Astrocyte (in vitro differentiated cells and primary cell): ENCODE results near the gene HIC2. TPM values are rescaled to one million over a fixed set of nuclear protein-coding genes. Genes with fewer than 3 reads are reported as not detected.
"Not testable (repeated sequence)": the region's sequence is repeated elsewhere in the genome, so short reads cannot be mapped to it uniquely, and the experiment has no call there.

ENCODE experiments used
- DNase-seq: peaks from one replicate; pipeline ENCODE4 v3.0.0-alpha.2; 2010; ENCODE audit warnings: low read depth
- FAIRE-seq: peaks from 2 replicates; lab custom pipeline; 2011; peaks lifted over from hg19 to GRCh38; lab: Jason Lieb, UNC
- H2AFZ ChIP-seq: 2 replicates; pipeline ENCODE4 v1.6.0; 2012; ENCODE audit warnings: low read depth, low read length, inconsistent platforms
- H3K27ac ChIP-seq: 2 replicates; pipeline ENCODE4 v1.5.1; 2011; ENCODE audit warnings: low read depth, low read length, inconsistent platforms
- H3K27me3 ChIP-seq: 2 replicates; pipeline ENCODE4 v1.6.0; 2011; ENCODE audit warnings: low read length, inconsistent platforms; ENCODE audit not compliant: insufficient read depth
- H3K36me3 ChIP-seq: 2 replicates; pipeline ENCODE4 v1.5.1; 2011; ENCODE audit warnings: low read length, inconsistent platforms; ENCODE audit not compliant: insufficient read depth
- H3K4me1 ChIP-seq: 2 replicates; pipeline ENCODE4 v1.5.1; 2011; ENCODE audit warnings: low read length, inconsistent platforms; ENCODE audit not compliant: insufficient read depth
- H3K4me2 ChIP-seq: 2 replicates; pipeline ENCODE4 v1.6.0; 2012; ENCODE audit warnings: low read length, inconsistent platforms
- H3K4me3 ChIP-seq: 2 replicates; pipeline ENCODE4 v1.5.1; 2011; ENCODE audit warnings: low read depth, mild to moderate bottlenecking, low read length, inconsistent platforms; ENCODE audit not compliant: insufficient read depth
- H3K79me2 ChIP-seq: 2 replicates; pipeline ENCODE4 v1.6.0; 2012; ENCODE audit warnings: mild to moderate bottlenecking, low read length, inconsistent platforms; ENCODE audit not compliant: insufficient read depth
- H3K9ac ChIP-seq: 2 replicates; pipeline ENCODE4 v1.6.0; 2012; ENCODE audit warnings: mild to moderate bottlenecking, low read length, inconsistent platforms
- H3K9me3 ChIP-seq: 2 replicates; pipeline ENCODE4 v1.5.1; 2012; ENCODE audit warnings: low read depth, mild to moderate bottlenecking, low read length, inconsistent platforms; ENCODE audit not compliant: insufficient read depth
- H4K20me1 ChIP-seq: 2 replicates; pipeline ENCODE4 v1.6.0; 2012; ENCODE audit warnings: low read length, inconsistent platforms; ENCODE audit not compliant: insufficient read depth
- H3K27ac Mint-ChIP-seq: one replicate; pipeline ENCODE4 v1.8.0; 2021; ENCODE audit warnings: mild to moderate bottlenecking, mixed read lengths; ENCODE audit not compliant: unreplicated experiment
- H3K27me3 Mint-ChIP-seq: one replicate; pipeline ENCODE4 v1.8.0; 2021; ENCODE audit warnings: low read depth, mixed read lengths; ENCODE audit not compliant: unreplicated experiment
- H3K36me3 Mint-ChIP-seq: one replicate; pipeline ENCODE4 v1.8.0; 2021; ENCODE audit warnings: low read depth, mixed read lengths; ENCODE audit not compliant: unreplicated experiment
- H3K4me1 Mint-ChIP-seq: one replicate; pipeline ENCODE4 v1.8.0; 2021; ENCODE audit warnings: low read depth, mixed read lengths; ENCODE audit not compliant: unreplicated experiment
- H3K4me3 Mint-ChIP-seq: one replicate; pipeline ENCODE4 v1.8.0; 2021; ENCODE audit warnings: mild to moderate bottlenecking, moderate library complexity, mixed read lengths; ENCODE audit not compliant: unreplicated experiment
- H3K9me3 Mint-ChIP-seq: one replicate; pipeline ENCODE4 v1.8.0; 2021; ENCODE audit warnings: mild to moderate bottlenecking, mixed read lengths; ENCODE audit not compliant: unreplicated experiment
- total RNA-seq: library from RNA; stranded (reverse); gene quantifications from 2 replicates; pipeline ENCODE4 v1.2.1, GENCODE V29; 2021

The HIC2 gene
- total RNA-seq, 1 donor from 2014 or later = 21.4 TPM

DNA sequence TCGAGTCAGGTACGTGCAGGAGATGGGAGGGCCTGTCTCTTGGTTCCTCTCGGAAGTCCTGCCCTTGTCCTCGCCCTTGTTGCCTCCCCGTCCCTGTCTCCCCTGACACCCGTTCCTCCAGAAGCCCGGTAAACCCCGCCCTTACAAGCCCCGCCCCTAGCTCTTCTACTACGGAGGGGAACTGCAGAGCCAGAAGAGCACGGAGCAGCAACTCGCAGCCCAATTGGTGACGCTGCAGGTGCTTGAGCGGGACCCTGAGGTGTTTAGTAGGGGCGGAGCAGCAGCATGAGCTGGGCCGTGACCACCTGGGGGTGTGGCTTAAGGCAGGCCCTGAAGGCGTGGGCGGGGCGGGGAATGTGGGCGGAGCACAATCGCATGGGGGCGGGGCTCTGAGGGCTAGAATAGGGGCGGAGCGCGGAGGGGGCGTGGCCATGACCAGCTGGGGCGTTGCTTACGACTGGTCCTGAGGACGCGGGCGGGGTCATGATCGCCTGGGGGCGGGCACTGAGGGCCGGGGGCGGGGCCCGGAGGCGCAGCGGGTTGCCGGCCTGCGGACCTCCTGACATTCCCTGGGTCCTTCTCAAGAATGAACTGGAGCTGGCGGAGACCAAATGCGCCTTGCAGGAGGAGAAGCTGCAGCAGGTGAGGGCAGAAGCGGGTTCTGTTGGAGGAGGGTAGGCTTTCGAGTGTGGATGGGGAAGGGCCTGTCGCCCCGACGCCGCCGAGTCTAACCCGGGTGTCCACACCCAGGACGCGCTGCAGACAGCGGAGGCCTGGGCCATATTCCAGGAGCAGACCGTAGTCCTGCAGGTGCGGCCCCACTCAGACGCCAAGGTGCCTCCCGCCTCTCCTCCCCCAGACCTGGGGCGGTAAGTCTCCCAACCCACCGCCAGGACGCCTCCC, 51.3 kb downstream of the HIC2 start:
- not testable (repeated sequence) for H2AFZ ChIP-seq, H3K36me3 ChIP-seq, H3K27ac ChIP-seq, H3K79me2 ChIP-seq, H3K27me3 ChIP-seq, H3K9ac ChIP-seq, H4K20me1 ChIP-seq, H3K4me1 ChIP-seq, FAIRE-seq, H3K4me1 Mint-ChIP-seq, H3K27me3 Mint-ChIP-seq, H3K9me3 Mint-ChIP-seq, H3K9me3 ChIP-seq, H3K36me3 Mint-ChIP-seq
- Mint-ChIP-seq H3K4me3 (peak overlapping the region; percentile 82), H3K27ac (peak overlapping the region; percentile 83)
- Histone ChIP-seq H3K4me2 (peak overlapping the region; percentile 69), H3K4me3 (peak overlapping the region; percentile 37)
- peak; percentile 59 for DNase-seq

DNA sequence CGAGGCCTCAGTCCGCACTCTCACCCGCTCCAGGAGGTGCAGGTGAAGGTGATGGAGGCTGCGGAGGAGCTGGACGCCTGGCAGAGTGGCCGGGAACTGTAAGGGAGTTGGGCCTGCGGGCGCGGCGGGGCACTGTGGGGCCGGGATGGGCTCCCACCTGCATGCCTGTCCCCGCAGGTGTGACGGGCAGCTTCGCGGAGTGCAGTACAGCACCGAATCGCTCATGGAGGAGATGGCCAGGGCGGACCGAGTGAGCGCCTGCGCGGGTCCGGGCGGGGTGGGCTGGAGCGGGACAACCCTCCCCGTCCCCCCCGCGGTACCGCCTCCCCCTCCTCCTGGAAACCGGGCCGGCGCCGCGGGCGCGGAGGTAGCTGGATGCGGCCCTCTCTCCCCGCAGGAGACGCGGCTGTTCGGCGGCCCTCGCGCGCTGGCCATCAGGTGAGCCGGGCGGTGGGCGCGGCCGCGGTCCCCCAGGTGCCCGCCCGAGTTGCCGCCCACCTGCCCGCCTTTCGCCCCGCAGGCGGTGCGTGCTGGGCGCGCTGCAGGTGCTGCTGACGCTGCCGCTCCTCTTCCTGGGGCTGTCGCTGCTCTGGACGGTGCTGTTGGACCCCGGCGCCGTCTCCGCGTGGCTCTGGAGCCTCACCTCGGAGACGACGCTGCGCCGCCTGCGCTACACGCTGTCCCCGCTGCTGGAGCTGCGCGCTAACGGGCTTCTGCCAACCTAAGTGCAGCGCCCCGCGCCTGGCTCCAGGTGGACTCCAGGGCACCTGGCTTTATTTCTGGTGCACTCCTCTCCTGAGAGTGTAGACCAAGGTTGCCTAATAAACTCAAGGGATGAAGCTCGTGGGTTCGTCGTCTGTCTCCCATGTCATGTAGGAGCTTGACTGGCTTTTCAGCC, 52.2 kb downstream of the HIC2 start:
- not testable (repeated sequence) for H3K9me3 ChIP-seq, H3K27ac Mint-ChIP-seq, H4K20me1 ChIP-seq, DNase-seq, H3K4me3 Mint-ChIP-seq, H3K4me1 Mint-ChIP-seq, H3K4me1 ChIP-seq, H3K36me3 Mint-ChIP-seq, H3K9me3 Mint-ChIP-seq, H3K4me3 ChIP-seq, H3K4me2 ChIP-seq, H3K9ac ChIP-seq, H3K36me3 ChIP-seq, FAIRE-seq, H3K79me2 ChIP-seq, H3K27me3 ChIP-seq, H3K27me3 Mint-ChIP-seq, H2AFZ ChIP-seq, H3K27ac ChIP-seq

DNA sequence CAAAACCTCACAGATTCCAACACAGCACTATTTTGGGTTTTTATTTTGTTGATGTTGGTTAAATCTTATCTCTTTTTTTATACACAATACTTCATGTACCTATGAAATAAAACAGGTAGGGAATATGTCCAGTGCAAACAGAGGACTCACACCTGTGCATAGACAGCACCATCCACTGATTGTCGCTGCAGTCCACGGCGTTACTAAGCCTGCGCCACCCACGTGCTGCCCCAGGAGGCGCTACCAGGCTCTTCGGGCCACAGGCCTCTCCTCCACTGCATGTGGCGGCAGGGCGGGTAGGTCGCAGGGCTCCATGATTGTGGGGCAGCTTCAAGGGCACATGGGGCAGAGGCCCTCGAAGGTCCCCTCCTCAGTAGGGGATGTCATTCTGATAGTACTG, 55.8 kb downstream of the HIC2 start:
- not testable (repeated sequence) for H3K36me3 ChIP-seq, H3K4me1 Mint-ChIP-seq, H3K9me3 Mint-ChIP-seq, H3K4me1 ChIP-seq, H3K4me2 ChIP-seq, H4K20me1 ChIP-seq, H3K9ac ChIP-seq, FAIRE-seq, H3K36me3 Mint-ChIP-seq, DNase-seq, H3K4me3 ChIP-seq, H3K4me3 Mint-ChIP-seq, H3K27ac Mint-ChIP-seq, H3K27me3 Mint-ChIP-seq, H2AFZ ChIP-seq, H3K27ac ChIP-seq, H3K79me2 ChIP-seq, H3K27me3 ChIP-seq, H3K9me3 ChIP-seq

GRCh38 chr22:21473664-21474063, 56.5 kb downstream of the HIC2 start:
- not testable (repeated sequence) for H3K27ac Mint-ChIP-seq

GRCh38 chr22:21484039-21484438, 66.9 kb downstream of the HIC2 start:
- H3K9ac ChIP-seq, H3K4me3 ChIP-seq, H3K9me3 Mint-ChIP-seq, H3K27me3 Mint-ChIP-seq, FAIRE-seq, H3K36me3 Mint-ChIP-seq, H3K4me2 ChIP-seq, DNase-seq, H3K9me3 ChIP-seq, H3K79me2 ChIP-seq, H4K20me1 ChIP-seq, H2AFZ ChIP-seq, H3K27ac ChIP-seq, H3K4me1 Mint-ChIP-seq, H3K4me3 Mint-ChIP-seq, H3K4me1 ChIP-seq, H3K27me3 ChIP-seq, H3K36me3 ChIP-seq, H3K27ac Mint-ChIP-seq: not testable (repeated sequence)

More at GRCh38 chr22:21473664-21474063, 56.5 kb downstream of the HIC2 start:
- not testable (repeated sequence) for H3K9ac ChIP-seq, H3K27me3 ChIP-seq, H3K9me3 Mint-ChIP-seq, H4K20me1 ChIP-seq, H3K36me3 Mint-ChIP-seq, H3K4me3 Mint-ChIP-seq, H2AFZ ChIP-seq, H3K27ac ChIP-seq, H3K4me3 ChIP-seq, H3K9me3 ChIP-seq, FAIRE-seq, H3K4me2 ChIP-seq, H3K27me3 Mint-ChIP-seq, H3K79me2 ChIP-seq, H3K36me3 ChIP-seq, DNase-seq, H3K4me1 ChIP-seq, H3K4me1 Mint-ChIP-seq
